Kidney capillary endothelial cell (primary cell): Measurements from ENCODE around the gene ZNF593OS.

ENCODE experiments used
- DNase-seq: peaks from one replicate; pipeline ENCODE4 v3.0.0-alpha.2; 2018; ENCODE audit warnings: low spot score

ZNF593OS gene

GRCh38 chr1:26158908-26159742 is 12.5 kb downstream of the ZNF593OS start, which contains the start of gene FAM110D:
Gene FAM110D, plus strand, starts transcription at chr1:26159079. Its CDS starts 2,213 bp downstream, at chr1:26161292.
- no peak for DNase-seq

DNA sequence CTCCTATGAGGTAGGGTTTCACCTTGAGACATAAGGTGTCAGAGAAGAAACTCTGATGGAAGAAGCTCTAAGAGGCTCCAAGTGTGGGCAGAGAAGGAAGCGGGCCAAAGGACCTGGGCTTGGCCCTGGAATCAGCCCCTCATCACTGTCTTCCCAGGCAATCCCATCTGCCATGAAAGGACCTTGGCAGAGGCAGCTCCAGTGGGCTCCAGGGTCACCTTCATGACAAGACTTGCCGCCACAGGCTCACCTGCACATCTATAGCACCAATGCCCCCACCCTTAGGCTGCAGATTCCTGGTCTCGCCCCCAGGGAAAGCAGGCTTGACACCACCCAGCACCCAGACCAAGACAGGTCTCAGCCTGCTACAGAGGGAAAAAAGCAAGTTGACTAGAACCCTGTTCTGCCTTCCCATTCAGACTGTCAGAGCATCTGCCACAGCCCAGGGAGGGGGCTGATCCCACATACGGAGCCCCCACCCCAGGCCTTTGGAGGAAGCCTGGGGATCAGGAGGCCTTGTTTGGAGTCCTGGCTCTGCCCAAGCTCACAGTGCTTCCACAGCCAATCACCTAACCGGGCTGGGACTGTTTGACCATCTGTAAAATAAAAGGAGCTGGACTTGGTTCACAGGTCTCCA is 13.2 kb downstream of the ZNF593OS start:
- no peak for DNase-seq

DNA sequence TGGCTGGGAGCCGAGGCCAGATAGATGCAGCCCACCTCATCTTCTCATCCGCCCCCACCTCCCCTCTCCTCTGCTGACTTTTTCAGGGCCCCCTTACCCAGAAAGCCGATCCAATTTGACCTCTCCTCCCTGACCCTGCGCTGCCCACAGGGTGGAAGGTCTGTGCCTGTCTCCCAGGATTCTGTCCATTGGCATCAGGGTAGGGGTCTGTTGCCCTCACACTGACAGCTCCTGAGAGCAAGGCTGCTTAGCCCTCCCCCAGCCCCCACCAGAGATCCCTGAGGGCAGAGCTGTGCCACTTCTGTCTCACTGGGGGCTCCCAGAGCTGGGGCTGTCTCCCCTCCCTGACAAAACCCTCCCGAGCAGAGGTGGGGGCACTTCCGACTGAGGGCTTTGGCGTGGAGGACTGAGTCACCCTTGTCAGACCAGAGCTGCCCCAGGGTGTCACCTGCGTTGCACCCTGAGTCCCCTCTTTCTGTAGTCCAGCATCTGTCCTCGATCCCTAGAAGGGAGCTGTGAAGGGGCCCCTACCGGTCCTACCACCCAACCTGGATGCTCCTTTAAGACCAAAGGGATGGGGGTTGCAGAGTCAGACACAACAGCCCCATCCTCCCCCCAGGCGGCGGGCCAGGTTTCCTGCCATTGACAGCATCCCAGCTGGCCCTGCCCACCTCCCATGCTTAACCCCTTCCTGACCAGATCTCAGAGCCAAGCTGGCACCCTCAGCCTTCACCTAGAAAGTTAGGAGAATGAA is 15.2 kb downstream of the ZNF593OS start:
- peak; percentile 76 for DNase-seq

DNA sequence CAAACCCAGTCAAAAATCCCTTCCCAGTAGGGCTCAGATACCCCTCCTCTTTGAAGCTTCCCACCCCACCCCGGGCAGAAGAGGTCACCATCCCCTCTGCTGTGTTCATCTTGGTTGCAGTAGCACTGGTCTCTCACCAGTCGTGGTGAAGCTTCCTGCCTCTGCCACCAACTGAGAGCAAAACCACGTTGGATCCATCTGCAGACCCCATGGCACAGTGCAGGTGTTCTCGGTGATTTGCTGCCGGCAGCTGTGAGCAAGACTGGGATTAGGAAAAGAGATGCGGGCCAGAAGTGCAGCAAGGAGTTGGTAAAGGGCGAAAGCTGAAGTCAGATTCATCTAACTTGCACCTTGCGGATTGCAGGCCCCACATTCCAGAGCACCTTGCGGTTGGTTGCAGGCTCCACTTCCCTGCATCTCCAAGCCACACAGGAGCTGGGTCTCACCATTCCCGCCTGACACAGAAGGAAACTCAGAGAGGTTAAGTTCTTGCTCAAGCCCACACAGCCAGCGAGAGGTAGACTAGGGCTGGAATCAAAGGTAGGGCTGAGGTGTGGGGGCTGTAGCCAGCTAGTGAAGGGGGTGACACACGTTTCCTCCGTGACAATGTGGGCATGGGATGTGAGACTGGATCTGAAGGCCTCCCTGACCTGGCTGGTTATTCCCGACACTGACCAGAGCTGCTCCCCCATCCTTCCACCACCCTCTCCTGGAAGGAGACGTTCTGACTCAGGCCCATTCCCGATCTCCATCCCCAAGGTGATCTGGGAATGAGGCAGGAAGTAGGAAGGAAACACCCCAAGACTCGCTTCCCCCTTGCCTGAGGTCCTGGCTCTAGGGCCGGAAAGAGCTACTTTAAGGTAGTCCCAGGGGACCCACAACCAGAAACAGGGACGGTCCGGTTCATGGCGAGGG is 16.0 kb downstream of the ZNF593OS start:
- DNase-seq: no peak

DNA sequence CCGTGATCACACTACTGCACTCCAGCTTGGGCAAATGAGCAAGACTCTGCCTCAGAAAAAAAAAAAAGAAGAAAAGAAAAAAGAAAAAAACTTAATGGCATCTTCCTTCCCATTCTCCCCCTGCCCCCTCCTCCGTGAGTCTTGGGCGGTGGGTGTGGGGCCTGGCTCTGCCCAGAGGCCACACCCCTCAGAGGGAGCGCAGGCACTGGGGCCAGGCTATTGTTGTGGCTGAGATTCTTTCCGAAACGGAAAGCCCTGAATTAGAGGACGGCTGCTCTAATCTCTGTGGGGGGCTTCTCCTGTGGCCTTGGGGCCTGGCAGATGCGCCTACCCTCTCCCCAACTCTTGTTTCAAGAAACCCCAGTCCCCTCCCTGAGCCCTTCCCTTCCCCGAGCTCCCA is 16.9 kb downstream of the ZNF593OS start:
- no peak for DNase-seq

- no peak for DNase-seq
Measured at GRCh38 chr1:26153966-26154532, 17.6 kb downstream of the ZNF593OS start.

- no peak for DNase-seq
Measured at GRCh38 chr1:26148887-26149286, 22.7 kb downstream of the ZNF593OS start.

GRCh38 chr1:26145960-26146294 is 25.7 kb downstream of the ZNF593OS start:
- no peak for DNase-seq

GRCh38 chr1:26145041-26145959 is 26.3 kb downstream of the ZNF593OS start:
- no peak for DNase-seq

DNA sequence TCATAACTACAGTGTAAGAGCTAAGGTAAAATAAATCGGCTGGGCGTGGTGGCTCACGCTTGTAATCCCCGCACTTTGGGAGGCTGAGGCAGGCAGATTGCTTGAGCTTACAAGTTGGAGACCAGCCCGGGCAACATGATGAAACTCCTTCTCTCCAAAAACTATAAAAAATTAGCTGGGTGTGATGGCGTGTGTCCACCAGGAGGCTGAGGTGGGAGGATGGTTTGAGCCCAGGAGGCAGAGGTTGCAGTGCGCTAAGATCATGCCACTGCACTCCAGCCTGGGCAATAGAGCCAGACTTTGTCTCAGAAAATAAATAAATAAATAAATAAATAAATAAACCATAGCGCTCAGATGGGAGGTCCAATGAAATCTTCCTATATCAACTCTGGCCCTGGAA is 29.5 kb downstream of the ZNF593OS start:
- no peak for DNase-seq

DNA sequence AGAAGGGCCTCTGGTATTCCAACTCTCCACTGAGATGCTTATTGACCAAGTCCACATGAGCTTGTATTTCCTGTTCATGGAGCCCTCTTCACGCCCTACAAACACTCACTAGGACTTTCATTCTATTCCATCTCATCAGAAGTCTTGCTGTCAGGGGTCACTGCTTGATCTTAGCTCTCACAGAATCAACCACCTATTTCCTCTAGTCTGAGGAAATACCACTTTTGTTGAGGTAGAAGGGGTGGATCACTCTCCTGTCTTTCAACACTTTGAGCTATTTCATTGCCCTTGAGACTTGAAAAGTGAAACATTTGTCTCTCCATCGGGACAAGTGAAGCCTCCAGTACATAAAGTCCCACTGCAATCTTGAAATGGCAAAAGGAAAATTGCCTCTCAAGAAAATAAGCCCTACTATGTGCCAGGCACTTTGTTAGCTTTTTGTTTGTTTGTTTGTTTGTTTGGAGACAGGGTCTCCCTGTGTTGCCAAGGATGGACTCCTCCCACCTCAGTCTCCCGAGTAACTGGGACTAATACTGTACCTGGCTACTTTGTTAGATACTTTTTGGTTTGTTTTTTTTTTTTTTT is 32.6 kb downstream of the ZNF593OS start:
- DNase-seq: no peak

DNA sequence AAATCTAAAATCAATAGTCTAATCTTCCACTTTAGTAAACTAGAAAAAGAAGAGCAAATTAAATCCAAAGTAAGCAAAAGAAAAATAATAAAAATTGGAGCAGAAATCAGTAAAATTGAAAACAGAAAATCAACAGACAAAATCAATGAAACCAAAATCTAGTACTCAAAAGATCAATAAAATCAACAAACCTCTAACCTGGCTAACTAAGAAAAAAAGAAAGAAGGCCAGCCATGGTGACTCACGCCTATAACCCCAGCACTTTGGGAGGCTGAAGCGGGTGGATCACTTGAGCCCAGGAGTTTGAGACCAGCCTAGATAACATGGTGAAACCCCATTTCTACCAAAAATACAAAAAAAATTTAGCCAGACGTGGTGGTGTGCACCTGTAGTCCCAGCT is 37.2 kb downstream of the ZNF593OS start:
- DNase-seq: no peak

DNA sequence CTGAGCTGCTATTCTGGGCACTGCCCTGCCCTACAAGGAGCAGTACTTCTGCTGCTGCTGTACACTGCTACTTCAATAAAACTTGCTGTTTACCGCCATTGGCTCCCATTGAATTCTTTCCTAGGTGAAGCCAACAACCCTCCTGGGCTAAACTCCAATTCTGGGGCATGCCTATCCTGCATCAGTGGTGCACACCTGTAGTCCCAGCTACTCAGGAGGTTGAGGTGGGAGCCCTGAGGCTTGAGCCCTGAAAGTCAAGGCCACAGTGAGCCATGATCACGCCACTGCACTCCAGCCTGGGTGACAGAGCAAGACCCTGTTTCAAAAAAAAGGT is 38.8 kb downstream of the ZNF593OS start:
- DNase-seq: no peak

DNA sequence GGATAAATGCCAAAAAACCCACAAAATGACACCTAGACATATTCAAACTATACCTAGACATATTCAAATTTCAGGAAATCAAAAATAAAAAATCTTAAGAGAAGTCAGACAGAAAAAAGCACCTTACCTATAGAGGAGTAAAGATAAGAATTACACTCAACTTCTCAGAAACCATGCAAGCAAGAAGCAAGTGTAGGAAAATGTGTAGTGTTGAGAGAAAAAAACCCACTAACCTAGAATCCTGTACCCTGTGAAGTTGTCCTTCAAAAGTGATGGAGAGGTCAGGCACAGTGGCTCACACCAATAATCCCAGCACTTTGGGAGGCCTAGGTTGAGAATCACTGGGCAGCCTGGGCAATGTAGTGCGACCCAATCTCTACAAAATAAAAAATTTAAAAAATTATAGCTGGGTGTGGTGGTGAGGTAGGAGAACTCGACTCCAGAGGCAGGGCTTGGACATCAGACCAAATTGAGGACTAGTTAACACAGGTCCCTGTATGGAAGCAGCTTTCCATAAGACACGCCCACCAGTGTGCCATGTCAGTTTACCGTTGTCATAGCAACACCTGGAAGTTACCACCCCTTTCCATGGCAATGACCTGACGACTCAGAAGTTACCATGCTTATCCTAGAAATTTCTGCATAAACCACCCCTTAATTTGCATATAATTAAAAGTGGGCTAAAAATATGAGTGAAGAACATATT is 39.4 kb downstream of the ZNF593OS start:
- DNase-seq: no peak

DNA sequence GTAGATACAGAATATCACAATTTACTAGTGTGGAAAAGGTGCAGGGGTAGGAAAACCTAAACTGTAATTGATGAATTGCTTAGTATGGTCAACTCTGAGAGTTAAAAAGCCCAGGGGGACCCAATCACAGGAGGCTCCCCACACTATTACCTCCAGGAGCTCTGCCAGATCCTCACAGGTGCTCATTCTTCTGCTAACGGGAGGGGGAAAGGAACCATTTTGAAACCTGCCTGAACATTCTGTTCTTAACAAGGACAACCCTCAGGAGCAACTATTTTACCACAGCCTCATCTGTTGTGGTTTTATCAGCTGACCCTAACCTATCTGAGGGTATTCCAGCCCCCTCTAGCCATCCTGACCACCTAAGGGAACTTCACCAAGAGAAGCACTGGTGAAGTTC is 40.9 kb downstream of the ZNF593OS start:
- DNase-seq: no peak

DNA sequence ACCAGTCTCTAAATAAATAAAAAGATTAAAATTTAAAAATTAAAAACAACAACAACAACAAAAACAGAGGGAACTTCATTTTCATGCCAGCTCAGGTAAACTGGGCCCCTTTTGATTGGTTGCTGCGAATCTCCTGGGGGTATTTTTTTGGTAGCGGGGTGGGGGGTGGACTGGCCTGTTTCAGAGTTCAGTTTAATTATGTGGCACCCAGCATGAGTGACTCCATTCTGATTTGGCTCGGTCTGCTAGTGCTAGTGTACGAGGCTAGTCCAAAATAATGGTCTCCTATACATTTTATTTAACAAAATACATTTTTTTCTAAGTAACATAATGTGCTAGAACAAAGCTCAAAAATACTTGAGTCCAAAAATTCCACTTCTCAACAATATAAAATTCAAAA is 41.9 kb downstream of the ZNF593OS start:
- DNase-seq: no peak

GRCh38 chr1:26127235-26128163 is 44.1 kb downstream of the ZNF593OS start:
- DNase-seq: no peak

DNA sequence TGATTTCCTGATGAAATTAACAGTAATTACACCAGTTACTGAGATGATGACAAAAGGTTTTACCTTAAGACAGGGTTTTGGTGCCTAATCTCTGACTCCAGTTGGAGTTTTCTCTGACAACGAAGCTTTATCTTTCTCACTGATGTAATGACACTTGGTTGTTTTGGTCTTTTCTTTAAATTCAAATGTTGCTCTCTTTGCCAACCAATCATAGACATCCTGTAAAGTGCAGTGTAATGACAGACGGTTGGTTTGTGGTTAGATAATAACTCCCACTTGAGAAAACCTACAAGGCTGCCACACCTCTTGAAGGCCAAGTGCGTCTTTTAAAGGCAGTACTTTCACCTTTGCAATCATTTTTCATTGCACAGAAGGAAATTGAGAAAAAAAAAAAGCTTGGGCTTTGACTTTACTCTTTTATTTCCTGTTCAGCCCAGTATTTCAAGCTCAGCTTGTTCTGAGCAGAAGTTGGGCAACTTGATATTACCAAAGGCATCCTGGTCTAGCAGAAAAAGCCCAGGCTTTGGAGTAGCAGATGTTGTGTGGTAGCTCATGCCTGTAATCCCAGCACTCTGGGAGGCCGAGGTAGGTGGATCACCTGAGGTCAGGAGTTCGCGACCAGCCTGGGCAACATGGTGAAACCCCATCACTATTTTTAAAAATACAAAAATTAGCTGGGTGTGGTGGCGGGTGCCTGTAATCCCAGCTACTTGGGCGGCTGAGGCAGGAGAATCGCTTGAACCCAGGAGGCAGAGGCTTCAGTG is 45.1 kb downstream of the ZNF593OS start:
- DNase-seq: no peak
